HG02870 (cell line): ENCODE measurements around the gene MACROD1.
A peak's percentile ranks its signal among the peaks of the same experiment; 100 is the strongest.
"Not testable (repeated sequence)": the region's sequence is repeated elsewhere in the genome, so short reads cannot be mapped to it uniquely, and the experiment has no call there.

Experiments used
- ATAC-seq: cut with Tn5 transposase; IDR thresholded peaks from one replicate; pipeline ENCODE4 v1.9.1; 2021; ENCODE audit warnings: mild to moderate bottlenecking, moderate library complexity; ENCODE audit not compliant: unreplicated experiment

MACROD1 gene

DNA sequence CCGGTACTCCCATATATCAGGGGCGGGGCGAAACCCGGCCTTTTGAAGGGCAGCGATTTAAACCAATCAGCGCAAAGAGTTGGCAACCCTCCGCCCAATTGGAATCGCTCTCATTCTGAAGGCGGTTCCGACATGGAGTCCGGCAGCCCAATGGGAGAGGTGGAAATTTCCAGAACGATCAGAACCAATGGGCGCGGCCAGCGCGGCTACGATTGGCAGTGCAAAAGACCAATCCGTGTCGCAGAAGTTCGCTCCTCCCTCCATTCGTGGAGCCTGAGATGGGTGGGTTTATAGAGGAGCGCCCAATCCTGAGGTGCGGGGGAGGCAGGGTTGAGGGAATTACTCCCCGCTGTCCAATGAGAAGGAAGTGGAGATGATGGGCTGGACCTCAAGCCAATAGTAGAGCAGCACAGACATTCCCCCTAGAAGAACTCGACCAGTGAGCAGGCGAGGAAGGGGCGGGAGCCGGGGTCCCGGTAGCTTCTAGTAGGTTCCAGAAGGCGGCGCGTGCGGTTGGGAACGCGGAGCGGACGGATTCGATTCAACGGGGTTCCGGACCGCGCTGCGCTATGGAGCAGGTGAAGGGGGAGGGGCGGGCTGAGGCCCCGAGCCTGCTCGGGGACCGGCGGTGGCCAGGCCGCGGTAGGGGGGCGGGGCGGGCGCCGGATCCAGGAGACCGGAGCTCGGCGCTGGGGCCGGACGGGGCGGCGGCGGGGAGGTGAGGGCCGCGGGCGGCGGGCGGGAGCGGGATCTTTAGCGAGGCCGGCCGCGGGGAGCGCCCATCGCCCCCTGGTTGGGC is 20.0 kb upstream of the MACROD1 start, which contains the start of gene STIP1:
STIP1 (plus strand) TSS at position 479 of the 799 bp plus-strand sequence; CDS start at position 570, 91 bp downstream.
- ATAC-seq, result peak; percentile 84

DNA sequence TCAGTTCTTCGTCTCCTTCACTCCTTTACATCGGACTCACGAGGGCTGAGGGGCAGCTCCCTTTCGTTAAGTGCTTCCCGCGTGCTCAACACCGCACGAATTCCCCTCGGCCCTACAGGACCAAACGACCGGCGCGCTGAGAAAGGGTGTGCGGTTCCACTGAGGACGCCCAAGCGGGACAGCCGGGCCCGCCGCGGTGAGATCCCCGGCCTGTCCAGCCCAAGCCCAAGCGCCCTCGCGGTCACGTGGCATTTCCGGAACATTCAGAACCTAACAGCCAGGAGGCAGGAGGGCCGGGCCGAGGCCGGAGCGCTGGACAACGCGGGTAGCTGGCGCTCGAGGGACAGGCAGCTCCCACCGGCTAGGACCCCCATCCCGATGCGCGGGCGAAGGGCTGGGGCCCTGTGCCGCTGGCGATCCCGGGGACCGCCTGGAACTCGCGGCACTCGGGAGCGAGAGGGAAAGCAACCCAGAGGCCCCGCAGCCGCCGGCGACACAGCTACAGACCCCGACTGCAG is 19.3 kb upstream of the MACROD1 start:
- peak; percentile 20 for ATAC-seq

DNA sequence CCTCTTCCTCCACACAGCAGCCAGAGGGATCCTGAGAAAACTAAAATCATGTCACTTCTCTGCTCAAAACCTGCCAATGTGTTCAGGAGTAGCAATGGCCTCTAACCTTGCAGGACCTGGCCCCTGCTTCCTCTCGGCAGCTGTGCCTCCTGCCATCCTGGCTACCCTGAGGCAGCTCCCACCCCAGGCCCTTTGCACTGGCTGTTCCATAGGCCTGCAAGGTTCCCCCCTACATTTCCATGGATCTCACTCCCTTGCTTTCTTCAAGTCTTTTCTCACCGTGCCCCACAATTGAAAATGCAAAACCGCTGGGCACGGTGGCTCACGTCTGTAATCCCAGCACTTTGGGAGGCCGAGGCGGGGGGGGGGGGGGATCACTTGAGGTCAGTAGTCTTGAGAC is 18.0 kb upstream of the MACROD1 start:
- no peak for ATAC-seq

- ATAC-seq, result no peak
Measured at GRCh38 chr11:64181506-64182411, 15.8 kb upstream of the MACROD1 start.

- ATAC-seq, result no peak
Measured at GRCh38 chr11:64180891-64181290, 15.0 kb upstream of the MACROD1 start.

DNA sequence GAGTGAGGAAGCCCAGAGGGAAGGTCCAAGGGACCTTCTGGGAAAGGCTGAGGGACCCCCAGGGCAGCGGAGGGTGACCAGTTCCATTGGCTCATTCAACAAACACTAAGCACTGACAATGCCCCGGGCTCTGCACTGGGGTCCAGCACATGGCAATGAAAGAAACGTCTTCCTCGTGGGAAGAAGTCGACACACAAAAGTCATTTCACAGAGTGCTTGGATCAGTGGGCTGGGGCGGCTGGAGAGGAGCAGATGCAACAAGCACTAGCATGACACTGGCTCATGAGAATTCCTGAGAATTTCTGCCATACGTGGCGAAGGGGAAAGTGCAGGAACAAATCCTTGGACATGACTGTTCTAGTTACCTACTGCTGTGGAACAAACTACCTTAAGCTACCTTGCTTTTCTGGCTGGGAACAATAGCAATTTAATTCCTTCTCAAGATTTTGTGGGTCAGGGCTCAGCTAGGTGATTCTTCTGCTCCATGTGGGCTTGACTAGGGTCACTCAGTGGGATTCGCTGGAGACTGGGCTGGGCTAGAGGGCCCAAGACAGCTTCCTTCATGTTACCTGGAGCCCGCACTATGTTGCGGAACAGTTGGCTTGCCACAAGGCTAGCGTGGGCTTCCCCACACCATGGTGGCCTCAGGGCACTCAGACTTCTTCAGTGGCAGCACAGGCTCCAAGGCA is 13.2 kb upstream of the MACROD1 start:
- no peak for ATAC-seq

GRCh38 chr11:64178203-64178602 is 12.3 kb upstream of the MACROD1 start:
- no peak for ATAC-seq

DNA sequence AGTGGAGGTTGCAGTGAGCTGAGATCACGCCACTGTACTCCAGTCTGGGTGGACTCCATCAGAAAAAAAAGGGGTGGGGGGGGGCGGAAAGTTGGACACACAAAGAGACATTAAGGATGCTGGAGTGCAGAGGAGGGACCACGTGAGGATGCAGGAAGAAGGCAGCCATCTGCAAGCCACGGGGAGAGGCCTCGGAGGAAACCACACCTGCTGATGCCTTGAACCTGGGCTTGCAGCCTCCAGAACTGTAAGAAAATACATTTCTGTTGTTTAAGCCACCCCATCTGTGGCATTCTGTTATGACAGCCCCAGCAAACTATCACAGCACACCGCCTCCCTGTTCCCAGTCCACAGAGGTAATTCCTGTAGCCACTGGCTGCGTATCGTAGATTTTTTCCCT is 10.8 kb upstream of the MACROD1 start:
- no peak for ATAC-seq

GRCh38 chr11:64173616-64174355 is 7.9 kb upstream of the MACROD1 start:
- ATAC-seq, result no peak

DNA sequence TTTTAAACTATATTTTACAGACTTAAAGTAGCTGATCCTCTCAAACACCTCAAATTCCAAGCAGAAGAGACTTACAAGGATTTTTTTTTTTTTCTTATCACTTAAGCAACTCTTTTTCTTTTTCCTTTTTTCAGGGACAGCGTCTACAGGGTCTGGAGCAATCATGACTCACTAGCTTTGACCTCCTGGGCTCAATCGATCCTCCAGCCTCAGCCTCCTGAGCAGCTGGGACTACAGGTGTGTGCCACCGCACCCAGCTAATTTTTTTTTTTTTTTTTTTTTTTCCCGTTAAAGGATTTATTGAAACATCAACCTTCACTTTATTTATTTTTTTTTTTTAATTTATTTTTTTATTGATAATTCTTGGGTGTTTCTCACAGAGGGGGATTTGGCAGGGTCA is 4.5 kb upstream of the MACROD1 start:
- no peak for ATAC-seq

DNA sequence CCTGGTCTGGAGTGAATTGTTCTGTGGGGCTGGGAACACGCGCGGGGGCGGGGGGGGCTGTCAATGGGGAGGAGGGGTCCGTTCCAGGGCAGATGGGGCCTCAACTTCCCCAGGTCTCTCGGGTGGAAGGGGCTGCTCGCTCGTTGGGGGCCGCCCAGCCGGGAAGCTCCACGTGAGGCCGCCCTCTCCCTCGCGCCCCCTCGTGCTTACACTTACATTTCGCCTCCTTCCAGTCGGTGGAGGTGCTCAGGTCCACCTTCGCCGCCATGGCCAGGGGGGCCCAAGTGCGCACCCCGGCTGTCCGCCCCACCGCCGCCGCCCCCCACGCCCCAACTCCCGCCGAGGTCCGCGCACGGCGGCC is 452 bp downstream of the MACROD1 start:
- ATAC-seq, result peak; percentile 13

DNA sequence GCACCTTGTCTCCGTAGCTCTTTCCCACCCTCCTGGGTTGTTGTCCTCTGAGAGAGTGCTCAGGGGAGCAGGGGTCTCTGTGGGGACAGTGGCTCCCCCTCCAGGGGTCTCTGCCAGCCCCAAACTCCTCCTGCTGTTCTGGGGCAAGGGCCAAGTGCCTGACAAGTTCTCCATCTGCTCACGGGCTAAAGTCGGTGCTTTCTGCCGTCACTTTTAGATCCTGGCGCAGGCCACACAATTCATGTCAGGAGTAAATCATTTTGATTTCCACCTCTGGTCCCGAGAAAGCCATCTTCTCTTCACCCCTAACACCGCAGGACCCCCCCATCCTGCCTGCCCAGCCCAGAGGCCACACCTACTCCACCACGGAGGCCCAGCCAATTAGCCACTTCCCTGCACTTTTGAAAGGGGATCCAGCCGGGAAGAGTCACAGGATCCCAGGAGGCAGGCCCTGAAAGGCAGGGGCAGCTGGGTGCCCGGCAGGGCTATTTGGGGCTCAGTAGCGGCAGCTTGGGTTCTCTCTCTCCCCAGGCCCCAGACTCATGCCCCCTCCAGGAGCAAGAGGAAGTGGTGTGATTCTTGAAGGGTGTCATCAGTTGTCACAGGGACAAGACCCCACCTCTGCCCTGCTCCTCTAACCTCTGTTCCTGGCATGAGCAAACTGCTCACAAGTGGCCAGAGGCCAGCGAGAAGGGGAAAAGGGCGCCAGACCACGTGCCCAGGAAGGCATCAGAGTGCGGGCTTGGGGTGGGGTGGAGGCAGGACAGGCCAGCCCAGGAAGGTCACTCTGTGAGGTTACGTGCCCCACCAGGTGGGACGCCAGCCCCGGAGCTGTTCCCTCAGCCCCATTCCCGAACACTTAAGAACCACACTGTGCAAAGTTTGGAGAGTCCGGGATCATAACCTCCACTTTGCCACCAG is 1.3 kb downstream of the MACROD1 start:
- no peak for ATAC-seq

DNA sequence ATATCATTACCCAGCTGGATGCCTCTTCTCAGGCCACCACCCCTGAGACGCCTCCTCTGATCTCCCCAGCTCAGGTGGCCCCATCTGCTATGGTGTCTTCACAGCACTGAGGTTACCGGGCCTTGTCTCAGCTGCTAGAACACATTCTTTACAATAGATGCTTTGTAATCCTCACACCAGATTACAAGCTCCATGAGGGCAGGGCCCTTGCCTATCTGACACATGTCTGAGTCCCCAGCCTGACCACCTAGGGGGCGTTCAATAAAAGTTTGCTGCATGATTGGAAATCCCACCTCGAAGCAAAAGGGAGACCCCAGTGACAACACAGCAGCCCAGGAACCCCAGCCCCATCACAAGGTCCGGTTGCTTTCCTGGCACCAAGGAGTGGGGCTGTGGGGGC is 2.0 kb downstream of the MACROD1 start:
- no peak for ATAC-seq

DNA sequence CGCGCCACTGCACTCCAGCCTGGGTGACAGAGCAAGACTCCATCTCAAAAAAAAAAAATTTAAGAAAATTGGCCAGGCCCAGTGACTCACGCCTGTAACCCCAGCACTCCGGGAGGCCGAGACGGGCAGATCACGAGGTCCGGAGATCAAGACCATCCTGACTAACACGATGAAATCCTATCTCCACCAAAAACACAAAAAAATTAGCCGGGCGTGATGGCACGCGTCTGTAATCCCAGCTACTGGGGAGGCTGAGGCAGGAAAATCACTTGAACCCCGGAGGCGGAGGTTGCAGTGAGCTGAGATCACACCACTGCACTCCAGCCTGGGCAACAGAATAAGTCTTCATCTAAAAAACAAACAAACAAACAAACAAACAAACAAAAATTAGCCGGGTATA is 3.1 kb downstream of the MACROD1 start:
- not testable (repeated sequence) for ATAC-seq

DNA sequence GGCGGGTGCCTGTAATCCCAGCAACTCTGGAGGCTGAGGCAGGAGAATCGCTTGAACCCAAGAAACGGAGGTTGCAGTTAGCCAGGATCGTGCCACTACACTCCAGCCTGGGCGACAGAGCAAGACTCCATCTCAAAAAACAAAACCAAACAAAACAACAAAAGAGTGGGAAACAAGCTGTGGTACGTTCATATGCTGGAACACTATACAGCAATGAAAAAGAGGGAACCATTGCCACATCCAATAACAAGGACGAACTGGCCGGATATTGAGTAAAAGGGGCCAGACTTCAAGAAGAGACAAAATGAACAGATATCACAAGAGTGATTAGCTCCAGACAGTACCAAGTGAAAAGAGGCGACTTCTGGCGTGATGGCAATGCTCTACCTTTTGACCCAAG is 4.9 kb downstream of the MACROD1 start:
- ATAC-seq, result no peak

DNA sequence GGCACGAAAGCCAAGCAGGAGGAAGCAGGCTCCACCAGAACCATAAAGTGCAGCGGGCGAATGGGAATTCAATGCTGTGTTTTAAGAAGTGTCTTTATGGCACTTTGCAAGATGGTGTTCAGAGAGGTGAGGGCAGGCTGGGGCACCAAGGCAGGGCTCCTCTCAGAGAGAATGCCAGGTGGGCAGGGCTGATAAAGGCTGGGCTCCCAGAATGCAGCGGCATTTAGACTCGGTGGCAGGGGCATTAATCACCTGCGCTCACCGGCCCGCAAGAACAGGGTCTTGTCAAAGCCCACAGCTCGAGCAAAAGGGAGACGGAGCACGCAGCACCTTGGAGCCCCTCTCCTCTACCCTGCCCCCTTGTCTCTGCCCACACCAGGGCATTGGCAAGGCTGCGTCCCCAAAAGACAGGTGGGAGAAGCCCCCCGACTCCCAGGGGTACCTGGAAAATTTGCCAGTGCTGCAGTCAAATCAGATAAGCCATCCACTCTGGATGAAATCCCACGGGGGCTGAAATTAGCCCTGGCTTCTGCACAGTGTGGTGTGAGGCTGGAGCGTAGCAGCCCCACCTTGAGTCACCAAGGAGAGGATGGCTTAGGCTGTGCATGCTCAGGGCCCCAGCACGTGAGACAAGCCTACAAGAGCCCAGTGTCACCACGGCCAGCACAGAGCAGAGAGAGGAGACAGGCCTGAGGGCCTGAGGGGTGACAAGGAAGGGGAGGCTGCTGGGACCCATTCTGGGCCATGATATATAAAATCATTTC is 8.1 kb downstream of the MACROD1 start:
- ATAC-seq, result no peak

DNA sequence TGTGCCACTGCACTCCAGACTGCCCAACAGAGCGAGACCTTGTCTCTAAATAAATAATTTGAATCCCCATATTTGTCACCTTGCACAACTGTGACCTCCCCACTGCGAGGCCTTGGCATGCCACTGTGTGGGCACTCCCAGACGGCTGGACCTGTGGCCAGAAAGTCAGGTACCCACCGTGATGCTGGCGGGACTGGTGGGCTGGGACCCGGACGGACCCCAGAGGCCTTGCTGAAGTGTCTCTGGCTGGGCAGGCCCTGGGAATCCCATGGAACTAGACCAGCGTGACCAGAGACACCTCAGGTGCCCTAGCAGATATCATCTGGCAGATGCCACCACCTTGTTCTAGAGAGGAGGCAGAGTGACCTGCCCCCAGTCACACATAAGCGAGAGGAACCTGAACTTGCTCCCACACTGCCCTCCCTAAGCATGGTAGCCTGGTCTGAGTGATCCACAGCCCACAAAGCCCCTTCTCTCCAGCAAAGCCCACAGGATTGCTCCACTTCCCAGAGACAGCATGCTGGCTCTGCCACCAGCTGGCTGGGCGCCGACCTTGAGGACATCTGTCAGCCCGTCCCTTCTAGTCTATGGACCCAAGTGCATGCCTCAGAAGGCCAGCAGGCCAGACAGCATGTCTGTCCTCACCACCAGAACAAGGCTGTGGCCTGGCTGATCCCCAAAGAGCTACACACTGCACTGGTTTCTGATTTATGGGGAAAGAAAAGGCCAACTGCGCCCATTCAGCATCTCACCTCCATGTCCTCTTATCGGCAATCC is 9.5 kb downstream of the MACROD1 start:
- ATAC-seq, result no peak

GRCh38 chr11:64153812-64154211 is 12.1 kb downstream of the MACROD1 start:
- no peak for ATAC-seq
